HG03378 (cell line): ENCODE measurements around the gene SMIM11.
"Not testable (repeated sequence)": the region's sequence is repeated elsewhere in the genome, so short reads cannot be mapped to it uniquely, and the experiment has no call there.

ENCODE experiments used
- ATAC-seq: cut with Tn5 transposase; IDR thresholded peaks from one replicate; pipeline ENCODE4 v1.9.1; 2021; ENCODE audit warnings: mild to moderate bottlenecking, moderate library complexity; ENCODE audit not compliant: unreplicated experiment

The SMIM11 gene

GRCh38 chr21:34407294-34407693, 32.0 kb downstream of the SMIM11 start:
- ATAC-seq, result not testable (repeated sequence)

DNA sequence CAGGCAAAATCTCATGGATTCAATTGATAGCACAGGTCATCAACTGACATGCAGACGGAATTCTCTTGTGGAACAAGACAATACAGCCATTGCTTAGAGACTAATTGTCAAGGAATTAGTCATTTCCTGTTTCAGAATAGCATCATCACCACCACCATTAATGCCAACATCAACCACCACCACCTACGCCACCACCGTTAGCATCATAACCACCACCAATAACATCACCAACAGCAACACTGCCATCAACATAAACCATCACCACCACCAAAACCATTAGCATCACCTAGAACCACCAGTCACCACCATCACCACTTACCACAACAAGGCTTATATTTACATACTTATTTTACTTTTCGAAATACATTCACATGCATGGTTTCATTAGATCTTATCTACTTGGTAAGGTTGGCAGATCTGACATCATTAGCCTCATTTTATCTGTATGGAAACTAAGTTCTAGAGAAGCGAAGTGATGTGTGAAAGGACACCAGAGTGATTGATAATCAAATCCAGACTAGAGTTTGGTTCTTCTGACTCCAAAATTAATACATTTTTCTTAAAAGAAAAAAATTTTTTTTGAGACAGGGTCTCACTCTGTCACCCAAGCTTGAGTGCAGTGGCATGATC, 42.3 kb downstream of the SMIM11 start:
- not testable (repeated sequence) for ATAC-seq

GRCh38 chr21:34423805-34424204, 48.5 kb downstream of the SMIM11 start, which contains the start of gene SMIM34:
TSS of gene SMIM34 (minus strand) at chr21:34423951. CDS start at chr21:34423839, 112 bp downstream.
- not testable (repeated sequence) for ATAC-seq

DNA sequence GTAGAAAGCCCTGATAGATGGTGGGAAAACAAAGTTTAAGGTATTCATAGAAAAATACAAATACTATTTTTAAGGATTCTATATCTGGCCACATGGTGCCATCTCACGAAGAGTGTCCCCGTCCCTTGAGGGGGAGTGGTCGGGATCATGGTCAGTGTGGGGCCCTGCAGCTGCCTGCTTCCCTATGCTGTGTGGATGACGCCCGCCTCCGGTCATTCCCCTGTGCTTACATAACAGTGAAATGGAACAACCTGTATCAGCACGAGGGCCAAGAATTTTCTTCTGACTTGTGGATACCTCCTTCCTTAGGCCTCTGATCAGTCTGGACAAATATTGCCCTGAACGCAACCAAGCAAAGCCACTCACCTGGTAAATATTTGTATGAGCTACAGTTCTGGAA, 52.0 kb downstream of the SMIM11 start:
- not testable (repeated sequence) for ATAC-seq

- not testable (repeated sequence) for ATAC-seq
Observed at GRCh38 chr21:34428441-34428840, 53.1 kb downstream of the SMIM11 start.

- ATAC-seq, result not testable (repeated sequence)
Observed at GRCh38 chr21:34429710-34430109, 54.4 kb downstream of the SMIM11 start.
